Stimulated activated CD4-positive, alpha-beta T cell treated with anti-CD3 and anti-CD28 coated beads, Interleukin-2, amount 100 ng/mL, for 48 hours (primary cell): ENCODE data around the gene FAM83C.
A peak's percentile ranks its signal among the peaks of the same experiment; 100 is the strongest.

Source experiments
- DNase-seq, 2 donors: peaks; one replicate each; pipeline ENCODE4 v3.0.0-alpha.2; 2020

The FAM83C gene

DNA sequence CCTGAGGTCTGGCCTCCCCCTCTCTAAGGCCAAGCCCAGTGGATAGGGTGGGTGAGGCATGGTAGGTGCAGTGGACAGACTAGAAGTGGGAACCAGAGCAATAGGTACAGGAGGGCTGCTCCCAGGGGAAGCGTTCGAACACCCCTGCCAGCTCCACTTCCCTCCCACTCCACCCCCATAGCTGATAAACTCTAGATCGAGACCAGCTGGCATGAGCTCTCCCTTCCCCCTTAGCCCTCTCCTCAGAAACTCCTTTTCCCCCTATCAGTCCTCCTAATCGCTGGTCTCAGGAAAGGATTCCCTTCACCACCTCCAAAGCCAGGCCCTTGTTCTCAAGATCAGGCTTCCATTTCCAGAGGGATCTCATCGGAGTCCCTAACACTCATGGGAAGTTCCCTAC, 6.0 kb upstream of the FAM83C start:
- no peak for DNase-seq

DNA sequence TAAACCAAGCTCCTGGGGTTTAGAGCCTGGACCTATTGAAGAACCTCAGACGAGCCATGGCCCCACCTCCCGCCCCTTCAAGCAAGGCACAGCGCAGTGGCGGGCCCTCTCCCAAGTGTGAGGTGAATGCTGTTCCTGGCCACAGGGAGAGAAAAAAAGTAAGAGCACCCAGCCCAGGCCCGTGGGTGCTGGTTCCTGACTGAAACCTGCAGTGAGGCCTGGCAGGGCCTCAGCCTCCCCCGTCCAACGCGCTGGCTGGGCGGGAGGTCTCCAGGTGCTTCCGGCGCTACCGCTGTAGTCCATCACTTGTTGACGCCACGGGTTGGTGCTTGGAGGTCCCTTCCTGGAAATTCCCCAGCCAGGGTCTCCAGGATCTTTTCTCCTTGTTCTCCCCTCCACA, 5.5 kb upstream of the FAM83C start:
- no peak for DNase-seq

DNA sequence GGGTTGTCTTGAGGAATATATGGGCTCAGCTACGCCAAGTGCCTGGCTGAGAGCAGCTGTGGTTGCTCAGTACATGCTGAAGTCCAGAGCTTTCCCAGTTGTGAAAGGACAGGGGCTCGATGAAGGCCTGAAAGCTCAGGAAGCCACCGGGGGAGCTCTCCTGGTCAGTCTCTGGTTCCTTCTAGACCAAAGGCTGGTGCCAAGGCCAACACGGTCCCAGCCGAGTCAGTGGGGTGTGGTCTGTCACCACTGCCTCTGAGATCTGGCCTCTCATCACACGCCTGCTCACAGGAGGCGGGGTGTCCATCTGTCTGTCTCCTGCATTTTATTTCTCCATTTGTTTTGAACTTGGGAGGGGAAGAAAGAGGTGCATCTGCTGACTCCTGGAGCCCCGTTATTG, 4.9 kb upstream of the FAM83C start:
- no peak for DNase-seq

DNA sequence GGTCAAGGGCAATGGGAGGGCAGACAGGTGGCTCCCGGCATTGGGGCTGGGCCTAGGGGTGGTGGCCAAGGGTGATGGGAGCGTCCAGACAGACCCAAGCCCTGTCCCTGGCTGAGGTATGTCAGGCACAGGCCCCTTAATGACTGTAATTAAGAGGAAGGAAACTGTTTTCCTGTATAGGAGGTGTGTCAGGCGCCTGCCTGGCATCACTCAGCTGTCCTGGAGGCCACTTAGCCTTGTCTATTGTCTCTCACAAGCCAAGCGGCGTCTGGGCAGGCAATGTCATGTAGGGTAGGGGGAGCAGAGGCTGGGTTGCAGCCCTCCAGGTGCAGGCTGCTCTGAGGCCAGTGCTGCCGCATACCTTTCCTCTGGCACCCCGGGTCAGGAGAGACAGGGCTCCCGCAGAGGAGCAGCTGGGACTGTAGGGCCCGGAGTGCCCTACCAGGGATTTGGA, 3.9 kb upstream of the FAM83C start:
- DNase-seq = no peak

DNA sequence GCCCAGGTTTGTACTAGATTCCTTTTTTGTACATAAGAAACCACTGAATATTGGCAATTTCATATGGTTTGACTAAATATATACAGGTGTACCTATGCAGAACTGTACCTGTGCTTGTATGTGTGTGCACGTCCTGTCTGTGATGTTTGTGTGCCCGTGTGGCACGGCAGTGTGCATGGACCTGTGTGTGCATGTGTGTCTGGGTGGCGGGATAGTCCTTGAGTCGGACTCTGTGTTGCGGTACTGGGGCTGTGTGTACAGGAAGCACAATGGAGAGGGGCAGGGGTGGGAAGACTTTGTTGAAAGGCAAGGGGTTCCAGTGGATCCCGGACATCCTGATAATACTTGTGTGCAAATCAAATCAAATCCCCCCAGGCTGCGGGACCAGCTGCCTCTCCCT, 3.4 kb upstream of the FAM83C start:
- no peak for DNase-seq

DNA sequence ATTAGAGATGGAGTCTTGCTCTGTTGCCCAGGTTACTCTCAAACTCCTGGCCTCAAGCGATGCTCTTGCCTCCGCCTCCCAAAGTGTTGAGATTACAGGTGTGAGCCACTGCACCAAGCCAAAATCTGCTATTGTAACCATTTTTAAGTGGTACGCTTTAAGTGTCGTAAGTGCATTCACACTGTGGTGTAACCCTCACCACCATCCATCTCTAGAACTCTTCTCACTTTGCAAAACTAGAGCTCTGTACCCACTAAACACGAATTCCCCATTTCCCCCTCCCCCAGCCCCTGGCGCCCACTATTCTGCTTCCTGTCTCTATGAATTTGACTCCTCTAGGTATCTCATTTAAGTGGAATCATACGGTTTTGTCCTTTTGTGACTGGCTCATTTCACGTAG, 2.8 kb upstream of the FAM83C start:
- no peak for DNase-seq

DNA sequence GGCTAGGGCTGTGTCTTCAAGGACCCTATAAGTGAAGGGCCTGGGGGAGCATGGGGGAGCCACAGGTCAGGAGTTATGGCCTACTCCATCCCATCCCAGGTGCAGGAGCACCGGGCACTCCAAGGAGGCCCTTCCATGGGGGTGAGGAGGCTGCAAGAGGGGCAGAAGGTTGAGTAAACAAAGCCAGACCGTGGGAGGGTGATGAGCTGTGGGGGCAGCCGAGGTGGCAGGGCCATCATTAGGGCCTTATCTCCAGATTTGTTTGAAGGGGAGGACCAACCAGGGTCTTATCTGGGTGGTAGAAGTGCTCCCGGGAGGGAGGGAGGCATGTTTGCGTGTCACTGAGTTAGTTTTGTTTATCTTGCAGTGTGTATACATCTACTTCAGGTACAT, 2.1 kb upstream of the FAM83C start:
- no peak for DNase-seq

DNA sequence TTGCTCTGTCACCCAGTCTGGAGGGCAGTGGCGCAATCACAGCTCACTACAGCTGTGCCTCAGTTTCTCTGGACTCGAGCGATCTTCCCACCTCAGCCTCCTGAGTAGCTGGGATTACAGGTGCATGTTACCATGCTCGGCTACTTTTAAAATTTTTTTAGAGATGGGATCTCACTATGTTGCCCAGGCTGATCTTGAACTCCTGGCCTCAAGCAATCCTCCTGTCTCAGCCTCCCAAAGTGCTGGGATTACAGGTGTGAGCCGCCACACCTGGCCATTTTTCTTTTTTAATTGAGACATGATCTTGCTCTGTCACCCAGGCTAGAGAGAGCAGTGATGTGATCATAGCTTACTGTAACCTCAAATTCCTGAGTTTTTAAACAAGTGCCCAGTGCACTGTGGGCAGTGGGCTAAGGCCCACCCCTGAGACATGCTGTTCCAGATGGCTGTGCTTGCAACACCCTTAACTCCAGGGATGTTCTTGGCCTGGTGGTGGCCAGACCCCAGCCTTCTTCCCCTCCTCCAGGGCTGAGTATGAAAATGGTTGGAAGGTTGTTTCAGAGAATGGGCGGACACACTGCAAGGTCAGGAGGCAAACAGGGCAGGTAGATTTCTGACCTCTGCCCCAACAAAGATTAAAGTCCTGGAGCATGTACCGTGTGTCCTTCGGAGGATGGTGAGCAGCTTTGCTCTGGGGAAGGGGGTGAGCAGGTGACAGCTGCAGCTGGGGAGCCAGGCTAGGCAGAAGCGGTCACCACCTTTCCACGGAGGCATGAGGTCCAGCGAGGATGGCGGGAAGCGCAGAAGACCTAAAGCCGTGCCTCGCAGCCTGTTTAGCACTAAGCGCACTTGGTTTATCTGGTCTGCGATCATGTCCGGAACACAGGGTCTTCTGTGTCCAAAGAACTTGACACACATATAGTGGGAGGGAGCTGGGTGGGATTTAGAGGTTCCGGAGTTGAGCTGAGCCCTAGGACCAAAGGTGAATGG, 1.4 kb upstream of the FAM83C start:
- no peak for DNase-seq

DNA sequence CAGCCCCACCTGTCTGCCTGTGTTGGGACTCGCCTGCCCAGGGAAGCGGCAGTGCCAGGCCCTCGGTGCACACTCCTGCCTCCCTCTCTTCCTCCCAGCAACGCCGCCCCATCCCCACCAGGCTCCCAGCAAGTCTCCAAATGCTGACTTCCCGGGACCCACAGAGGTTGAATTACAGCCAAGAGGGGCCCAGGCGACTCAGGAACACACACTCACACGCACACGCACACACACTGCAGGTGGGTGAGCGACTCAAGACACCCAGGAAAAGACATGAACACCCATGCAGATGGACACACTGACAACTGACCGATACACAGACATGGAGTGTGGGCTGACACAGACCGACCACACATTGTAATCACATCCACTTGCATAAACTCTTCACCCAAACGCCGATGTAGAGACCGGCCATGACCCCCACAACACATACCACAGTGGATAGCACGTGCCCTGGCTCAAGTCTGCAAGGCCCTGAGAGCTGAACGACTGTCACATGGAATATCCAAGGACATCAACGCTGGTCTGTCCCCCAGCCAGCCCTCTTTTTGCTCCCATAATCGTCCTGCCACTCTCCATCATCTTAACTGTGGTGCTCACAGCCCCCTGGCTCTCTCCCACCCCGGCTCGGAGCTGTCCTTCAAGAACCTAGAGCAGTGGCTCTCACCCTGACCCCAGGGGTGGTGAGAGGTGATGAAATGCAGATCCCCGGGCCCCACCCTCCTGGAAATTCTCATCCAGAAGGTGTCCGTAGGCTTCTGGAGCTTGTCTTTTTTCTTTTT, 470 bp upstream of the FAM83C start:
- no peak for DNase-seq

DNA sequence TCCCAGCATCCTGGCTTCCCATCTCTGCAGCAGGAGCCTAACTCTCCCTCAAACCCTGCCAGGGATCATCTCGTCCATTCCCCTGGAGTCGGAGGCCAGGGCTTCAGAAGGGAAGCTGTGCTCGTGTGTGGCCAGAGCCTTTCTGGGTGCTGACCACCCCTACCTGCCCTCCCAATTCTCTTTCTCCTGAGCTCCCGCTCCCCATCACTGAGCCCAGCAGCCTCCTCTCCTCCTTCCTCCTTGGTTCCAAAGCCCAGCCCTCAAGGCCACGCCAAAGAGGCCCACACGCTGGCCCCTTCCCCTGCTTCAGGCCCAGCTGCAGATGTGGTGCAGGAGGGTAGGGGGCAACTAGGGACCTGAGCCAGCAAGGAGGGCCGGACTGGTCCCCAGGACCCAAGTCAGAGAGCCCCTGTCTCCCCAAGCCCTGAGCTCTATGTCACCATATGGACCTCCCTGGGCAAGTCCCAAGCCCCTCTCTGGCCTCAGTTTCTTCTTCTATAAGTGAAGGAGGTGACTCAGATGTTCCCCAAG, 1.3 kb downstream of the FAM83C start:
- no peak for DNase-seq

DNA sequence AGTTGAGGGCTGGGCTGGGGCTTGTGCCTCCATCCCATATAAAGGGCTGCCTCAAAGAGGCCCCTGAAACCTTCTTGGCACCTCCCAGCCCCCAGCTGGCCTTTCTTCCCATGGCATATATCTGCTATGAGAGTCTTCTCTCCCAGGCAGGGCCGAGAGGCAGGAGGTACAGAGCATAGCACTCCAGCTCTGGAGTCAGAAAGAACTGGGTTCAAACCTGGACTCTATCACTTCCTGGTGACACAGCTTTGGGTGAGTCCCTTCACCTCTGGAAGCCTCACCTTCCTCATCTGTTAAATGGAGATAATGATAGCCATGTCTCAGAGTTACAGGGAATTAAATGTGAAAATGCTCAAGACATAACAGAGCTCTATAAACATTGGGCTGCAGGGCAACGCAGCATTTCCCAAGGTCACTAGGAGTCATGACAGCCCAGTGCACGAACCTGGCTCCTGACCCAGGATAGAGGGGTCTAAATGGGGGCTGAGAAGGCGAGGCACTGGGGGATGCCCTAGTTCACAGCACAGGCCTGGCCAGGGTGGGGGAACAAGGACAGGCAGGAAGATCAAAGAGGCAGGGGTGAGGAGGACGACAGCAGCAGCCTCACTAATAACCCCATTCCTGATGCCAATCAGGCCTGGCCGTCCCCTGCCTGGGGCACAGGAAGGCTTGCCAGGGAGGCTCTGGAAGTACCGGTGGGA, 1.9 kb downstream of the FAM83C start:
- no peak for DNase-seq

DNA sequence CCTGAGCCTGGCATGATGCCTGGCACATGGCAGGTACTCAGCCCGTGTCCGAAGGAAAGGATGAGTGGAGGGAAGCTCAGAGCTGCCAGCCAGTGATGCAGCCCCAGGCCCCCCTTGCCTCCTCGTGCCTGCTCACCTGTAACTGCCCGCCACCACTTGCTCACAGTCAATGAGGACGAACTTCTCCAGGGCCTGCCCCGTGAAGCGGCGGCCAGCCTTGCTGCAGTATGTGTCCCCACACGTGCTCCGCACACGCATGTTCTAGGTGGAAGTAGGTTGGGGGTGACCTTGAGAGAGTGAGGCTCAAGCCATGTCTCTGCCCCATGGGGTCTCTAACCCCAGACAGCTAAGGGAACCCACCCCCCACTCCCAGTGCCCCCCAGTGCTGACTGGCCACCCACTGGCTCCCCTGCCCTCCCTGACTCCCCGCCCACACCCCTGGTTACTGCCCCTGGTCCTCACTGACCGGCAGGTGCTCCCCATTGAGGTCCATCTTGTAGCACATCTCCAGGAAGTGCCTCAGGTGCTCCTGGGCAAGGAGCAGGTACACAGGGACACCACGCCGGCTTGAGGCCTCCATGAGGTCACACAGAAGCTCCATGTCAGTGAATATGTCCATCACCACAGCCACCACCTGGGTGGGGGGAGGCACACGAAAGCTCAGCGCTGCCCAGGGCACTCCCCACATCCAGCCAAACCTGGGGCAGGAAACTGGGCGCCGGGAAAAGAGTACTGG, 3.7 kb downstream of the FAM83C start:
- no peak for DNase-seq

DNA sequence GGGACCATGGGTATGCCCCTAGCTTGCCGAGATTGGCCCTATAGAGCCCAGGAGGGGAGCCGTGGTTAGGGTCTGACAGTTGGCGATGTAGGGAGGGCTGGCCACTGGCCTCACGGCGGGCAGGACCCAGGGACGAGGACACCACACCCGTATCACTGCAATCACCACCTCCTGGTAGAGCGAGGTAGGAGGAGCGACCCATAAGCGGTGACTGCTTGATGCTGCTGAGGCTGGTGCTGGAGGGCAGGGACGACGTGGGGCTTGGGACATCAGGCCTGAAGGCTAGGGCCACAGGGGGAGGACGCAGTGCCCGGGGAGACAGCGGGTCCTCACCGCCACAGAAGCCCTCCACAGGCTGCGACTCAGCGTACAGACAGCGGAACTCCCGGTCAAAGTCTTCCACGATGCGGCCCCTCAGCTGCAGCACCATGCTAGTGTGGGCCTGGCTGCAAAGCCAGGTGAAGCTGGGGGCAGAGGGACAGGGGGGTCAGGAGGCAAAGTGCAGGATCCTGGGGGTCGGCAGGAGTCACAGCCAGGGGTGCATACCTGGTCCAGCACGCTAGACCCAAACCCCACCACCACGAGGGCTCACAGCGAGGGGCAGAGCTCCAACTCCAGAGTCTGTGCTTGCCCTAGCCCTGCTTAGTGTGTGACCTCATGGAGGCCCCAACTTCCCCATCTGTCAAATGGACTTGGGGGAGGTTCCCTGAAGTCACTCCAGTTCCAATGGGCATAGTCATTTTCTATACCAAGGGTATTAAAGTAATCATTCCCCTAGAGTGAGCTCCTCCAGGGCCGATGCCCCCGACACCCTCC, 4.5 kb downstream of the FAM83C start:
- no peak for DNase-seq

DNA sequence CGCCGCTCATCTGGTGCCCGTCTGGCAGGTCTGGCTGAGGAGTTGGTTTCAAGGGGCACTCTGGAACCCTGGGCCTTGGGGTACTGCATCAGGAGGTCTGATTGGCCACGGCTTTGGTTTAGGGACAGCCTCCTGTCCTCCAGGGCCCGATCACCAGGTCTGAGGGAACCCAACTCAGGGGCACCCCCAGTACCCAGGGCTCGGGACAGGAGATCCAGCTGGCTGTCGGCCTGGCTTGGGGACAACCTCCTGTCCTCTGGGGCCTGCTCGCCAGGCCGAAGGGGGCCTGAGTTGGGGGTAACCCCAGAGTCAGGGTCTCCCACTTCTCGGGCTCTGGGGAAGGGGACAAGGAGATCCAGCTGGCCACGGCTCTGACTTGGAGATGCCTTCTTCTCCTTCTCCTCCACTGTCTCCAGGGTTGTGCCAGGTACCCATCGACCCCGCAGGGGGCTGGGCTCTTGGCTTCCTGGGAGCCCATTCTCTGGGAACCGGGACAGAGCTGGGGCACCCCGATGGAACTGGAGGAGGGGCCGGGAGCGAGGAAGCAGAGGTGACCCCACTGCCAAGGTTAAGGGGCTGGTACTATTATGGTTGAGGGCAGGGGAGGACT, 5.2 kb downstream of the FAM83C start:
- DNase-seq = no peak

DNA sequence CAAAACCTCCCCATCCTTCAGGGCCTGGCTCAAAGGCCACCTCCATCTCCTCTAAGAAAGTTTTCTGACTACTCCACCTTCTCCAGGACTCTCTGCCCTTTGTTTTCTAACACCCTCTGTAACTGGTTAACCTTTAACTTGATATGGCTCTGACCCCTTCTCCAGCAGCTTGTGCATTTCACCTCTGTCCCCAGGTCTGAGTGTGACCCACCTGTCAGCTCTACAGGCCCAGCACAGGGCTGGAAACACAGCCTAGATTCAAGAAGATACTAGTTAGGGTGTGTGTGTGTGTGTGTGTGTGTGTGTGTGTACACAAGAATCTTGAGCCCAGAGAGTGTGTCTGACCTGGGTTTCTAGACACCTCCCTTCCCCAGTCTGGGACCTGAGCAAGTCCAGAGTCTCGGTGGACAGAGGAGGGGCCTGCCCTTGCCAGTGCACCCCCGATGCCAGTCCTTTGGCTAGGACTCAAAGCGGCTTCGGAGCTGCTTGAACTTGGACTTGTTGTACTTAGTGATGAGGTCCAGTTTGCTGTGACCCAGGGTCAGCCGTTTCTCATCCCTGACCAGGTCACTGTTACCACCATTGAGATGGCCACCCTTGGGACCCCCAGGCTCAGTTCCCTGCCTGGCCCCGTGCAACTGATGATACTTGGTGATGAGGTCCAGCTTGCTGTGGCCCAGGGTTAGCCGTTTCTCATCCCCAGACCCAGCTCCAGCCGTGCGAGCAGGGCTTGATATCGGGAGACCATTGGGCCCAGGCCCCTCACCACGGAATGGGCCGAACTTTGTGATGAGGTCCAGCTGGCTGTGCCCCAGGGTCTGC, 5.9 kb downstream of the FAM83C start:
- no peak for DNase-seq

DNA sequence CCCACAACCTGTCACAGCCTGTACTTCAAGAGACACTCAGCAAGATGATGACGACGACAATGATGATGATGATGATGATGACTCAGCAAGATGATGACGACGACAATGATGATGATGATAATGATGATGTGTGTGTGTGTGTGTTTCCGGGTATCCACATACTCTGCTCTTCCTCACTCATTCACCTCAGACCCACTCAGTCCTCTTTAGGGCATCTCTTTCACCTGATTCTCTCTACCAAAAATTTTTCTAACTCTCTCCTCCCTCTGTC, 6.5 kb downstream of the FAM83C start:
- no peak for DNase-seq

DNA sequence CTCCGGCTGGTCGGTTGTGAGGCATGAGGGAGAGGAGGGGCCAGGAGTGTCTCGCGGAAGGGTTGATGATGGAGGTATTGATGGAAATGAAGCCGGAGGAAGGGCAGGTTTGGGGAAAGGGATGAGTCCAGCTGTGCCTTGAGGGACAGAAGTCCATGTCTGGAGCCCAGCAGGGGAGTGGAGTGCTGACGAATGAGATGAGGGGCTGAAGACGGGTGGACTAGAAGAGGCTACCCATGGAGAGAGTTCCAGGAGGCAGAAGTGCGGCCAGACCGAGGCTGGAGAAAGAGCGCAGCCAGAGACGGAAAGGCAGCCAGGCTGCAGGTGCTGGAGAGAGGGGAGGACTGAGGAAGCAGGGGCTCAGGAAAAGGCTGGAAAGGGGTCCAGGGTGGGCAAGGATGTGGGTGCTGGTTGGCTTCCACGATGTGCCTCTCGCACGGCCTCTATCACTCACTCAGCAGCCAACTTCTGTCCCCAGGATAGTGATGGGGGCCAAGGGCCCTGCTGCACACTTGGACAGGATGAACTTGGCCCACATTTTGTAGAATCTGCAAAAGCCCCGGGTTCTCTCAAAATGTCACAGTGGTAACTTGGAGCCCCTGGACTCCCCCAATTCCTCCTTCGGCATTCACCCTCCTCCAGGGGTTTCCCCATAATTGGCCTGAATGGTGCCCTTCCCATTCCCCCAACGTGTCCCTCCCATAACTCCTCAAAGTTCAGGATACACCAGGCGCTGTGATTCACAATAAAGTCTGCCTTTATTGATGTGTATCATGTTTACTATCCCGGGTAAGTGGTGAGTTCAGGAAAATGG, 7.0 kb downstream of the FAM83C start:
- no peak for DNase-seq

DNA sequence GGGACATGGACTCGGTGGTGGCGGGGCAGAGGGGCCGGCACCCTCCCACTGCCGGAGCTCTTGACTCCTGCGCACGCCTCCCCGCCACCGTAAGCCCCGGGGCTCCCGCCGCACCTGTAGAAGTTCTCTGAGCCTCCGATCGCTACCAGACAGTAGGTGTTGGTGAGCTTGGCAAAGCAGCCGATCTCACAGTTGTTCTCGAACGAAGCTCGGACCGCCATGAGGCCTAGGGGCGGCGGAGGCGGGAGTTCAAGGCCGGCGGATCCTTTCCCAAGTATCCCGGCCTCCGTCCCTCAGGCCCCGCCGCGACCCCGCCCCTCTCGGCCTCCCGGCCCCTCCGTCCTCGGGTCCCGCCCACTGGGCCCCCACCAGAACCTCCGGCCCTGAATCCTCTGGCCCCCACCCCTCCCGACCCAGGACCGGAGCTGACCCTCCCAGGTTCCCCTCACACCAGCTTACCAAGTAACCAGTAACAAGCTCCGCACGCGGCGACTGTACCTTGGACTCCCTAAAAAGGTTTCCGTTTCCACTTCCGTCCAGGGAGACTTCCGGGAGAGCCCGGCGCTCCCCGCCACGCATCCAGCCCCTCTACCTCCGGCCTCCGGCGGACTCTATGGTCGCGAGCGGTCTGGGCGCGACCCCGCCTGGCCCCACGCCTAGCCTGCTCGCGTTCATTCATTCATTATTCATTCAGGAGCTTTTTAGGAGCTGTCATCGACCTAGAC, 7.8 kb downstream of the FAM83C start, which contains the start of gene EIF6:
EIF6 (minus strand) TSS at position 506 of the 725 bp plus-strand sequence; CDS start at position 221, 285 bp downstream.
- peak; percentile 70 to 73 for DNase-seq
